Right hindlimb (tissue), 1 donor: ENCODE measurements around the gene REEP3.
"Not testable (repeated sequence)": the region's sequence is repeated elsewhere in the genome, so short reads cannot be mapped to it uniquely, and the experiment has no call there.

Experiments used
- DNase-seq: peaks from one replicate; pipeline ENCODE4 v3.0.0-alpha.2; 2018

The REEP3 gene

DNA sequence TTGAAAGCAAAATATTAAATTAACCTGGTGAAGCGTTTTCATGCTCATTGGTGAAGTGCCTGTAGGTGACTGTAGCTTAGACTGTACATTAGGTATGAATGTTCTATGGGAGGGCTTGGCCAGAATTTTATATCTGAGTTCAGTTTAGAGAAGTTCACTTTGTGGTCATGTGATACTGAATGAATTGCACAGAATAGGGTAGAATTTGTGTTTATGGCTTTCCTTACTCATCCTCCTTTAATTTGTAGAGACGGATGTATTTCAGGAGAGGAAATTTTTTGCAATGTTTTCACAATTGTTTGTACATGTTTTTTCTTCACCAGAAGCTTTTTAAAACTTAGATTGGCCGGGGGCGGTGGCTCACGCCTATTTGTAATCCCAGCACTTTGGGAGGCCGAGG is 32.3 kb downstream of the REEP3 start:
- DNase-seq = no peak

DNA sequence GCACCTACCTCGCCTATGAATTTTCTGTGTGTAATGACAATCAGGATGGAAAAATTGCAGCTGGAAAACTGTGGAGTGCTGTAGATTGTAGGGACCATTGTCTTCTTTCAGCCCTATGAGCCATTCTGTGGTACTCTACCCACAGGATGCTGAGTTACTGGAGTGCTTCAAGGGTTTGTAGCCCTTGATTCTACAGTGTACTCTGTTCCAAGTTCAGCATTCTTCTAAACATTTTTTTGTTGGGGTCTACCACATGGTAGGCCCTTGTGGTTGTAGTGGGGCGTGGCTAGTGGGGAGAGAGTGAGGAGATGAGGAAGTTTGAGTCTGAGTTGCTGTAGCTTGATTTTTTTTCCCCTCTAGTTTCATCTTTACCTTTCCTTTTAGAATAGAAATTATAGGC is 33.5 kb downstream of the REEP3 start:
- DNase-seq = peak; percentile 56

DNA sequence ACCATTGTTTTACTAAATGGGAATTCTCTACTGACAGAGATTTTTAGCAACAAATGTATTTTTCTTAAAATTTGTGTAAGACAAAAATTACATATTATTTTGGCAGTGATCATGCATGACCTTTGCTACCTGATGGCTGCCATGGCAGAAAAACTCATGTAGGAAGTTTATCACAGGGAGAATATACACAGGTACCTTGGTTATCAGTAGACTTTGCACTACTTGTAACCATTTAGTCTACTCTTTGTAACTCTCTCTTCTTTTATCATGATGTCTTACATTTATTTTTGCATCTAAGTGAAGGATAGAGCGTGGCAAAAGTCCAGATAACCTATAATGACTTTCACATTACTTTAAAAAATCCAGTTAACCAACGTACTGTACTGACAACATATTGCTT is 34.1 kb downstream of the REEP3 start:
- no peak for DNase-seq

DNA sequence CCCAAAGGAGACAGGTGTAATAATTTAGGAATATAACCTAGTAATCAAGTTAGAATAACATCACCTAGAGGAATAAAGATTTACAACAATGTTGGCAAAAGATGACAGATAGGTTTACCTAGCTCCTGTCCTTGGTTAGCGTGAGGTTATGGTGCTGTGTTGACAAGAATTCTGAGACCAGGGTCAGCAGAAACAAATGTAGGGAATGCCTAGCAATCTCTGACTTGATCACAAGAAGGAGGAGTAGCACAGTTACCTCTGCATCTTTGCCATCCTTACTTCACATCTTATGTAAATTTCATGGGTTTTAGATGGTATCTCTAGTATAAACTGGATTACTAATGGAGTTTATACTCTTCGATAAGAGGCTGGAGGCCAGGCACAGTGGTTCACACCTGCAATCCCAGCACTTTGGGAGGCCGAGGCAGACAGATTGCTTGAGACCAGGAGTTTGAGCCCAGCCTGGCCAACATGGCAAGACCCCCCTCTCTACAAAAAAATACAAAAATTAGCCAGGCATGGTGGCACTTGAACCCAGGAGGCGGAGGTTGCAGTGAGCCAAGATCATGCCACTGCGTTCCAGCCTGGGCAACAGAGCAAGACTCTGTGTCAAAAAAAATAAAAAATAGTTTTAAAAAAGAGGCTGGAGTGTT is 37.1 kb downstream of the REEP3 start:
- DNase-seq = no peak

DNA sequence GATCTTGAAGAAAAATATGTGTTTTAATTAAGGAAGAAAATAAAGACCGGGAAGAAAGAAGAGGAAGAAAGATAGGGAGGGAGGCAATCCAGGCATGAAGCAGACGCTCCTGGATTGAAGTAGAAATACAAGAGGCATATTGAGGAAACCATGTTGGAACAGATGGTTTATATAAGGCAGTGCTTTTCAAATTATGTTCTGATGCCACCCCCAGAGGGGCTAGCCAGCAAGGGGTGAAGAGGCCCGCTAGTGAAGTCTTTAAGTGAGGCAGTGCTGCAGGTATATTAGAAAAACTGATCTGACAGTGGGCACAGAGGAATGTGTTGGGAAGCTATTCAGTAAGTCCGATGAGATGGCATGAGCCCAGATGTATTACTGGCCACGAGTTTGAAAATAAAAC is 40.1 kb downstream of the REEP3 start:
- DNase-seq = no peak

DNA sequence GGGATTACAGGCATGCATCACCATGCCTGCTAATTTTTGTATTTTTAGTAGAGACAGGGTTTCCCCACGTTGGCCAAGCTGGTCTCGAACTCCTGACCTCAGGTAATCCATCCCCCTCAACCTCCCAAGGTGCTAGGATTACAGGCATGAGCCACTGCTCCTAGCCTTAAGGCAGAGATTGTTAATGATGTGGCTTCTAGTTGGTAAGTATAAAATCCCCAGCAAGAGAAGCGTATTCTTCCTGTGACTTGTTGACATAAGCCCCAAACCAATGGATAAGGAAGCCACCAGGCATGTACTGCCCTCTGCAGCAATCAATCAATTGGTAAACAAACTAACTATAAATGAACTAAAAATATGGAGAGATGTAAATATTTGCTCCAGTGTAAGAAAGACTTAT is 41.2 kb downstream of the REEP3 start:
- DNase-seq = no peak

DNA sequence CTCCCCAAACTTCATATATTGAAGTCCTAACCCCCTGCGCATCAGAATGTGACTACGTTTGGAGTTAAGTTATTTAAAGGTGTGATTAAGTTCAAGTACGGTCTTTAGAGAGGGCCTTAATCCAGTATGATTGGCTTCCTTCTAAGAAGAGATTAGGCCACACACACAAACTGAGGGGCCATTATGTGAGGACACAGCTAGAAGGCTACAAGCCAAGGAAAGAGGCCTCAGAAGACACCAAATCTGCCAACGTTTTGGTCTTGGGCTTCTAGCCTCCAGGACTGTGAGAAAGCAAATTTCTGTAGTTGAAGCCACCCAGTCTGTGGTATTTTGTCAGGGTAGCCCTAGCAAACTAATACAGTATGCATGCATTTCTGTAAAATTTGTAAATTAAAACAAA is 41.7 kb downstream of the REEP3 start:
- DNase-seq = no peak

DNA sequence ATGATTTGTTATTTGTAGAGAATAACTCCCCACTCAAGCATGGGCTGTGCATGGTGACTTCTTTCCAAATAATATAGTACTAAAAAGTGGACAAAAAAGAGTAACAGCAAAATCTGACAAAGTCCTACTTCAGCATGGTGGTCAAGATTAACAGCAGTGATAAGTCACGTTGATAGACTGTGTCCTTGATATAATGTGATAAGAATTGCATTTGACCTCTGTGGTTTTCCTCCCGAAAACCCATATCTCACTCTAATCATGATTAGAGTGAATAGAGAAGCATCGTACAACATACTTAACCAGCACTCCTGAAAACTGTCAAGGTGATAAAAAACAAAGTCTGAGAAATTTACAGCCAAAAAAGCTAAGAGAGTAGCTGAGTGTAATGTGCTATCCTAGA is 42.4 kb downstream of the REEP3 start:
- DNase-seq = no peak

DNA sequence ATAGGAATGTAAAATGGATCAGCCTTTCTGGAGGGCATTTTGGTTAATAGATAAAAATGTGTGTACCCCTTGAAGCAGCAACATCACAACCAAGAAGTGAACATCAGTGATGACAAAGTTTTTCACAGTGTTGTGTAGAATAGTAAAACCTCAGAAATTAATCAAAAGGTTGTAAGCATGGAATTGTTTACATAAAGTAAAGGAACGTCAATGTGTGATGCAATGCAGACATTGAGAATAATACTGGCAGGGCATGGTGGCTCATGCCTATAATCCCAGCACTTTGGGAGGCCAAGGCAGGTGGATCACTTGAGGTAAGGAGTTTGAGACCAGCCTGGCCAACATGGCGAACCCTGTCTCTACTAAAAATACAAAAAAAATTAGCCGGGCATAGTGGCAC is 43.5 kb downstream of the REEP3 start:
- DNase-seq = not testable (repeated sequence)

DNA sequence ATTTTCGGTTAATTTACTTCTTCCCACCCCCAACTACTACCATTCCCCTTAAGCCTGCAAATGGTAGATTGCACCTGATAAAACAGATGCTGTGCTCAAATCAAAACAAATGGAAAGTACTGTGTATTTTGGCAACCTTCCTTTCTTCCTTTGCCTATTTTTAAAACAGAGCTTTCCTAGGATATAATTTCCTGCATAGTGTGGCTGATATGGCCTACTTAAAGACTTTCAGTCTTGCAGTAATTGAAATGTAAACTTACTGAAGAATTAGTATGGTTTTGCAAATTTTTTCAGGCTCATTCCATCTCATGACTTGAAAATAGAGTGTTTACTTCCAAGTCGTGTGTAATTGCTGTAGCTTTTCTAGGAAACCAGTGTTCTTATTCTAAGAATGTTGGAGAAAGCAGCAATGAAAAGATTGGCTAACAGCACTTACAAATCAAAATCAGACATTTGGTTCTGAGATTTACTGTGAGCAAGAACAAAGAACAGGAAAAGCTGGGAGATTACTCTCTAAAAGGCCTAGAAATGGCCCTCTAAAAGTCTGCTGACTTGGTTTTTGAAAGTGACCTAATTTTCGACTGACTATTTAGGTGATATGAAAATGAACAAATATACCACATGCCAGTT is 52.0 kb downstream of the REEP3 start:
- no peak for DNase-seq

DNA sequence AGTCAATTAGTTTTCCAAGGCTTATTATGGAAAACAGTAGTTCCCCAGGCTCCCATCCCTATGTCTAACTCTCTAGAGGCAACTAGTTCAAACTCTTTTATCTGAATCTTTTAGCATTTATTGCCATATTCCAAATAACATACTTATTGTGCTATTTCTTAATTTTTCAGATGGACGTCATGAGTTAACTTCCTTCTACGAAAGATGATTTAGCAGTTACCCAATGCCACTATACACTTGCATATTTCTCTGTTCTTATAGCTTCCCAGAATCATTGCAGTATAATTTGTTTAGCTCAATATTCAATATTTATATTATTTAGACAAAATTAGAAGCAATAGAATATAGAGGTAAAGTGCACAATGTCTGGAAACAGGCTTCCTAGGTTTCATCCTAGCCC is 52.8 kb downstream of the REEP3 start:
- no peak for DNase-seq

DNA sequence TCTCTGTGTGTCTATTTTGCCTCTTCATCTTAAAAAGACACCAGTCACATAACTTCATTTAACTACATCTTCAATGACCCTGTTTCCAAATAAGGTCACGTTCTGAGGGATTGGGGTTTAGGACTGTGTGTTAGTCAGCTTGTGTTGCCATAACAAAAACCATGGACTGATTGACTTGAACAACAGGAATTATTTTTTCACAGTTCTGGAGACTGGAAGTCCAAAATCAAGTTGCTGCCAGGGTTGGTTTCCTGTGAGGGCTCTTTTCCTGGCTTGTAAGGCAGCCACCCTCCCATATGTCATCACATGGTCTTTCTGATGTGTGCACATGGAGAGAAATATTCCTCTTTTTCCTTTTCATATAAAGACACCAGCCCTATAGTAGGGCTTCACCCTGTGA is 55.3 kb downstream of the REEP3 start:
- DNase-seq = no peak

DNA sequence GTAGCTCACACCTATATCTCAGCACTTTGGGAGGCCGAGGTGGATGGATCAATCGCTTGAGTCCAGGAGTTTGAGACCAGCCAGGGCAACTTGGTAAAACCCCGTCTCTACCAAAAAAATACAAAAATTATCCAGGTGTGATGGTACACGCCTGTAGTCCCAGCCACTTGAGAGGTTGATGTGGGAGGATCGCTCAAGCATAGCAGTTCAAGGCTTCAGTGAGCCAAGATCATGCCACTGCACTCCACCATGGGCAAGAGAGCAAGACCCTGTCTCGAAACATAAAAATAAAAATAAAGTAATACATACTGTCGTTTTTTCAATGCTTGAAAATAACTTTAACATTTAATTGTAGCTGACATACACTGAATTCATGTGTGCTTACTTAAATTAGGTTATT is 57.3 kb downstream of the REEP3 start:
- DNase-seq = no peak

DNA sequence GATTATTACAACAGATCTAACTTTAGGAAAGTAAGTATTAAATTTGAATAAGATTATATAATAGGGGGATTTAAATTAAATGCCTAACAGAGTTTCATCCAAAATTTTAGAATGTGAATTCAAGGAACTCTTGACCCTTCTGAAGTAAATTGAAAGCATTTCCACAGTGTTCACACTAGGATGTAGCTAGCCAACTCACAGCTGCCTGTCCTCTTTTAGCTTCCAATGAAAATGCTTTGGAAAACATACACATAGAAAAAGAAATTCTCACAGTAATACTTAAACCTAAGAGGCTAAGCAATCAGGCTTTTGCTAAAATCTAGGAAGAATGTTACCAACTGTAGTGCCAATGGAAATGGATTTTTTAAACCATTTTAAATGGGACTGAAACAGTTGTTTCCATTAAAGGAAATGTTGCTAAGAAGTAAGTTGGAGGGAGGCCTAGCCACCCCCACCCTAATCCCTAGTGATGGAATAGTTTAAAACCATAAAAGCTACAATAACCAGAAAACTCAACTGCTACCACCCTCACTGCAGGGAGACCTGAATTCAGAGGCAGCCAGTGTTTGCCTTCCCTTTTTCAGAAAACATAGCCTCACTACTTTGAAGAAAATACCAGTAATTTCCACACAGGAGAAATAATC is 58.3 kb downstream of the REEP3 start:
- peak; percentile 52 for DNase-seq

DNA sequence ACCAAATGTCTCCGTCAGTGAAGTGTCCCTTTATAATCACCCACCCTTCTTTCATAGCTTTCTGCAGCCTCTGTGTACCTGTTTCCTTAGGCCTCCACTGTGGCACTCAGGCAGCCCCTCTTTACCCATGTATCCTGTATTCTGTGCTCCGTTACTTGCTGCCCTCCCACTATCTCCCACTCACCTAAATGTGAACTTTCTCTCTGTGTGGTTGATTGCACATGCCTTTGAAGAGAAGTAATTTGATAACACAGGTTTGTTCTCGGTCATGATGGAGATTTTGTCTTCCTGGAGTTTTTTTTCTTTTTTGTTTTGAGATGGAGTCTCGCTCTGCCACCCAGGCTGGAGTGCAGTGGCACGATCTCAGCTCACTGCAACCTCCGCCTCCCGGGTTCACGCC is 61.5 kb downstream of the REEP3 start:
- DNase-seq = no peak

DNA sequence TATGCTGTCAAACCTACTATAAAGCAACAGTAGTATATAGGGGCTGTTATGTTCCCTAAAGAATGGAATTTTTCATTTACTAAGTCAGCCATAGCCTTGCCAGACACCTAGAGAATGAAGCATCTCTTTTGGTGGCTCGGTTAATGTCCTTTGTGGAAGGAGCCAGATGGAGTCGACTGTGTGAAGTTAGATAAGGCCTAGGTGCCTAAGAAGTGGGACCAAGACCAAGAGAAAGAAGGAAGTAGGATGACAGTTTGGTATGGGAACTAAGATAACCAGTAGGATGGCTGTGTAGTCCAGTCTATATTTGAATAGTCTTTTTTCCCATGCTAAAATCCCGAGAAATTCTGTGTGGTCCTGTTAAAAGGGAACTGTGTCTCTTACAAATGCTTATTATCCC is 62.2 kb downstream of the REEP3 start:
- no peak for DNase-seq

DNA sequence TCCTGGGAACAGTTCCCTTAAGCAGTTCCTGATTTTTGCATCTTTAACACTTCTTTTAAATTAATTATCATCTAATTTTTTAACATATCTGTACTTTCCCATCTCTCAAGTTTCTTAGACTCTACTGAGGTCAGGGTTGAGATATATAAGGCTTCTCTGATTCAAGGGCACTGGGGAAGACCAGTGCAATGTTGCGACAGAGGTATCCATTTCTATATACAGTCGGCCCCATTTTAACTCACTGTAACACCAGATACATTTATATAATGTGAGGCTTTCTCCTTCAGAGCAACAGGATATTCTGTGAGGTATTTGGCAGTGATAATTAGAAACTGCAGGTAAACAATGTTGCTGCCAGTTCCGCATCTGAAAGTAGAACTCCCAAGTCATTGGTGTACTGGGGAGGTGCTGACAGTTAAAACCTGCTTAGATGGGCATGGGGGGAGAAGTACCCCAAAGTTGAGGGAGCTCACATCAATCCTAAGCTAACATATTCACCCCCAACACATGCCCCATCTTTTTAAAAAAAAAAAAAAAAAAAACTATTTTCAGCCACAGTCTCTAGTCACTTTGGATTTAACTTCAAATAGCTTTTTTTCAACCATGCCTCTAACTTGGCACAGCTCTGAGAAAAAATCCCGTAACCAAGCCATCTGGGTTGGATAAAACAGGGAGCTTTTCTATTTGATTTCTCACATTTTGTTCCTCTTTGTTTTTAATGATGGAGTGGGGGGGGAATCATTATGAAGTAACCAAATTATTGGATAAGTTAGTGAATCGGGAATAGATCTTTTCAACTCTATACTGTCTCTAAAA is 62.9 kb downstream of the REEP3 start:
- no peak for DNase-seq

DNA sequence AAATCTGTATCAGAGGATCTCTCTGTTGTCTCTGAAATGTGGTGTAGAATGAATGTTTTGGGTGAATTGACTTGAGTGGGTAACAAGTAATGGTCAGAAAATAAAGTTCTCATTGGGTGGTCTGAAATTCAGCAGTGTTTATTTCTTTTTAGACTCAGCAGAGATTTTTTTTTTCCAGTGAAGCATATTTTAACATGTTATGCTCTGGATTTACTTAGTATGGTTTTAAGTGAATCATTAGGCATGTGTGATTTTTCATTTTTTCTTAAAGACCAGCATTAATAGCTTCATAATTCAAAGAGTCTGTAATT is 63.5 kb downstream of the REEP3 start:
- DNase-seq = no peak

DNA sequence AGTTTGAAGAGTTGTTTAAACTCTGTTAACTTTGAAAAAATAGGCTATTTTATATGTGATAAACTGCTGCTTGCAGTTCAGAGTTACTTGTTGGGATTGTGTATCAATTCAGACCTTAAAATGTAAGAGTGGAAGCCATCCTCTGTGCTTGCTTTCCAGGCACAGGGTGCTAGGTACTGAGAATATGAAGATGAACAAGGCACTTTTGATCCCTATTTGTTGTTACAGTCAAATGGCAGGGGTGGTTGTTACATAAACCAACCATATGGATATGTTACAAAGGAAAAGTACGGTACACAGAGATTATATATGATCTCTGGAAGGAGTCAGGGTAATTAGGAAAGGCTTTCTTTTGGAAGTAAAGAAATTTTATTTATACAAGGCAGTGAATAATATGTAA is 63.8 kb downstream of the REEP3 start:
- no peak for DNase-seq

DNA sequence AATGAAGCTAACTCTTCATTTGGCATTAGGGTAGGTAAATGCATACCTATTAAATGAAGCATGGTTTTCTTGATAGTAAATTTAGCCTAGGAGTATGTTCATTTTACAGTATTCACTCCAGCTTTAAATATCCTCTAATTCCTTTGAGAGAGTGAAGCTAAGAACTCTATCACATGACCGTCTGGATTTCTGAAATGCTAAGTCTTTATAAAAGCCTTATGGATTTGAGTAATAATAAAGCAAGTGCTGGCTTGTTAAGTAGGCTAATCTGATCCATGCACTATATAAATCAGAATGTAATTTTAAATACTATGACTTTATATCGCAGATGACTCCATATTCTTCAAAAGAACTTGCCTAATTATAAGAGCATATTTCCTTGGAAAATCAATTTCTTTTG is 64.8 kb downstream of the REEP3 start:
- DNase-seq = no peak

DNA sequence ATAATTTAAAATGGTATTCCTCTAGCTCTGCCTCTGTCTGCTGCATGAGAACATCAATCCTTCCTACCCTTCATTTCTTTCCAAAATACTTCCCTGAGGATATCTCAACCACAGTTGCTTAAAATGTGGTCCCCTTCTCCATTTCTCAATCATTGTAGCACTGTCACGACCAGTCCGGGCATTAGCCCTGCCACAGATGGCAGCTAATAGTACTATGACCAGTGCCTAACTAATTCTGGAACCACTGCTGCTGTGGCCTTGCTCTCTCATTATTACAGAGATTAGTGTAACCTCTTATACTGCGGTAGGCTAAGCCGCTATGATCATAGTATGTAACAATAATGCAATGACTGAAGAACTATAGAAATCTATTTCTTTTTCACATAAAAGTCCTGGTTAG is 66.0 kb downstream of the REEP3 start:
- DNase-seq = no peak

DNA sequence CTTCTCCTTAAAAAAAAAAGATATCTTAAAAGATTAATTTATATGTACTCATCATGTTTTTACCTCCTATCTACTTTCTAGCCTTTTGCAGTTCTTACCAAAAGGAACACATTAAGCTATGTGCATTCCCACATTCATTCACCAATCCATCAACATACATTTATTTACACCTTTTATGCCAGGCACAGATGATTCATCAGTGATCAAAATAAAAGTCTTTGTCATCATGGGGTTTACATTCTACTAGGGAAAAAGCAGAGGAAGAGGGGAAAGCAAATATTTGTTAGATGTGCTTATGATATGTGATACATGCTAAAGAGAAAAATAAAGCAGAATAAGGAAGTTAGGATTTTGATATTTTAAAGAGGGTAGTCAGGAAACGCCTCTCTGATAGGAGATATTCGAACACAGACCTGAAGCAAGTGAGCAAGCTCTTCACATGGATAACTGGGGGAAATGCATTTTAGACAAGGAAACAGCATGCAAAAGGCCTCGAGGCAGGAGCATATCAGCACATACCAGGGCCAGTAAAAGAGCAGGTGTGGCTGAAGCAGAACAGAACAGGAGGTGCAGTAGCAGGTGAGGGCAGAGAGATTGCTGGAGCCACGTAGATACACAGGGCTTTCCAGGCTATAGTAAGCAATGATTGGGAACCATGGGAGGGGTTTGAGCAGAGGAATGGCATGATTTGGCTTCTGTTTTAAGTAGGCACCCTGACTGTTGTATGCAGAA is 67.4 kb downstream of the REEP3 start:
- DNase-seq = no peak
